IMR-90 (cell line): ENCODE data around the gene TTC7B. TPM values are rescaled to one million over a fixed set of nuclear protein-coding genes. Genes with fewer than 3 reads are reported as not detected.

Source experiments
- ATAC-seq: fragments of 200-7000 bp; cut with Tn5 transposase; 2 replicates; pipeline ENCODE4 v1.9.1; 2020; ENCODE audit warnings: low read depth, mild to moderate bottlenecking, moderate library complexity
- BruUV-seq: library from RNA; stranded (reverse); fragments of 400-500 nt; replicated peaks from 2 replicates; lab custom pipeline; 2021; lab: Mats Ljungman, UMichigan
- CTCF ChIA-PET: fragments of 300-600 bp; formaldehyde crosslinking; extraction: SDS; loops from one replicate; lab custom pipeline; 2021; ENCODE audit warnings: antibody characterized with exemption; lab: Yijun Ruan, JAX
- POLR2A ChIA-PET: fragments of 300-600 bp; sonication (Branson Sonifier 250); formaldehyde crosslinking; loops from one replicate; lab custom pipeline; 2022; ENCODE audit warnings: antibody characterized with exemption; ENCODE audit not compliant: unreplicated experiment; lab: Charles Lee
- DNase-seq: peaks from one replicate; pipeline ENCODE4 v3.0.0; 2013
- H2AFZ ChIP-seq: replicated peaks from 2 replicates; pipeline ENCODE3; 2013; ENCODE audit warnings: low read length, mild to moderate bottlenecking; ENCODE audit not compliant: poor library complexity
- H2AK5ac ChIP-seq: 2 replicates; pipeline ENCODE4 v1.6.1; 2013; ENCODE audit warnings: low read depth, low read length, inconsistent platforms
- H2AK9ac ChIP-seq: replicated peaks from 2 replicates; pipeline ENCODE3; 2013; ENCODE audit warnings: mild to moderate bottlenecking, low read depth, low read length, moderate library complexity; ENCODE audit not compliant: poor library complexity
- H2BK120ac ChIP-seq: 2 replicates; pipeline ENCODE4 v1.6.1; 2013; ENCODE audit warnings: low read depth, low read length, inconsistent platforms
- H2BK15ac ChIP-seq: 3 replicates; pipeline ENCODE4 v1.6.1; 2013; ENCODE audit warnings: low read depth, low read length, inconsistent platforms
- H2BK20ac ChIP-seq: 2 replicates; pipeline ENCODE4 v1.6.1; 2013; ENCODE audit warnings: low read depth, mild to moderate bottlenecking, inconsistent platforms, low read length, moderate library complexity
- H2BK5ac ChIP-seq: 2 replicates; pipeline ENCODE4 v1.6.1; 2013; ENCODE audit warnings: mild to moderate bottlenecking, low read depth, low read length, inconsistent platforms; ENCODE audit not compliant: poor library complexity, severe bottlenecking
- H3K14ac ChIP-seq: replicated peaks from 2 replicates; pipeline ENCODE4 v1.6.1; 2013; ENCODE audit warnings: low read depth, low read length, inconsistent platforms
- H3K18ac ChIP-seq: 2 replicates; pipeline ENCODE4 v1.6.1; 2013; ENCODE audit warnings: low read depth, low read length, control low read depth
- H3K23ac ChIP-seq: 2 replicates; pipeline ENCODE4 v1.6.1; 2013; ENCODE audit warnings: low read depth, low read length, inconsistent platforms
- H3K27ac ChIP-seq: 2 replicates; pipeline ENCODE4 v1.5.1; 2013; ENCODE audit warnings: mild to moderate bottlenecking, control low read depth, low read length; ENCODE audit not compliant: insufficient read depth
- H3K27me3 ChIP-seq: 2 replicates; pipeline ENCODE4 v1.6.1; 2013; ENCODE audit warnings: low read length; ENCODE audit not compliant: control insufficient read depth, insufficient read depth
- H3K36me3 ChIP-seq: 2 replicates; pipeline ENCODE4 v1.6.1; 2013; ENCODE audit warnings: low read length, mixed read lengths; ENCODE audit not compliant: control insufficient read depth, insufficient read depth
- H3K4ac ChIP-seq: 2 replicates; pipeline ENCODE4 v1.6.1; 2013; ENCODE audit warnings: low read depth, low read length, inconsistent platforms
- H3K4me1 ChIP-seq: 2 replicates; pipeline ENCODE4 v1.6.1; 2013; ENCODE audit warnings: low read length, mixed read lengths; ENCODE audit not compliant: control insufficient read depth, insufficient read depth
- H3K4me2 ChIP-seq: 2 replicates; pipeline ENCODE4 v1.6.1; 2013; ENCODE audit warnings: low read depth, mild to moderate bottlenecking, control low read depth, low read length, moderate library complexity
- H3K4me3 ChIP-seq: 2 replicates; pipeline ENCODE4 v1.5.1; 2013; ENCODE audit warnings: low read depth, mild to moderate bottlenecking, control low read depth, low read length, moderate library complexity; ENCODE audit not compliant: insufficient read depth
- H3K56ac ChIP-seq: 2 replicates; pipeline ENCODE4 v1.6.1; 2013; ENCODE audit warnings: low read length, inconsistent platforms; ENCODE audit not compliant: insufficient read depth; ENCODE audit errors: extremely low read depth
- H3K79me1 ChIP-seq, 2 experiments: 2 replicates each; pipeline ENCODE4 v1.6.1; 2013; ENCODE audit warnings: low read length in 2 of 2, inconsistent platforms in 1 of 2, low read depth in 1 of 2
- H3K9ac ChIP-seq: 2 replicates; pipeline ENCODE4 v1.6.1; 2013; ENCODE audit warnings: low read depth, low read length, control low read depth
- H3K9me1 ChIP-seq: 2 replicates; pipeline ENCODE4 v1.6.1; 2013; ENCODE audit warnings: low read length, inconsistent platforms; ENCODE audit not compliant: insufficient read depth
- H3K9me3 ChIP-seq: 2 replicates; pipeline ENCODE4 v1.6.1; 2013; ENCODE audit warnings: low read length; ENCODE audit not compliant: control insufficient read depth, insufficient read depth
- H4K20me1 ChIP-seq: 2 replicates; pipeline ENCODE4 v1.6.1; 2013; ENCODE audit warnings: low read length, inconsistent platforms; ENCODE audit not compliant: insufficient read depth
- H4K5ac ChIP-seq: 2 replicates; pipeline ENCODE4 v1.6.1; 2013; ENCODE audit warnings: mild to moderate bottlenecking, low read depth, low read length, control low read depth
- H4K8ac ChIP-seq, 2 experiments: 2 replicates each; pipeline ENCODE4 v1.6.1; 2013; ENCODE audit warnings: low read depth in 2 of 2, low read length in 2 of 2, control low read depth in 1 of 2, inconsistent platforms in 1 of 2
- H4K91ac ChIP-seq: 2 replicates; pipeline ENCODE4 v1.6.1; 2013; ENCODE audit warnings: low read depth, low read length, inconsistent platforms; ENCODE audit not compliant: insufficient read depth
- CHD1 ChIP-seq: IDR thresholded peaks from 2 replicates; pipeline ENCODE4 v1.6.1; 2012; ENCODE audit warnings: low read depth, low read length, improper control_type of control experiment
- FOS ChIP-seq: fragments of 150-350 bp; IDR thresholded peaks from 2 replicates; pipeline ENCODE4 v1.6.1; 2016; ENCODE audit warnings: low read depth, low read length
- MAFK ChIP-seq: IDR thresholded peaks from 2 replicates; pipeline ENCODE4 v1.6.1; 2012; ENCODE audit warnings: low read depth, low read length, improper control_type of control experiment
- MXI1 ChIP-seq: IDR thresholded peaks from 2 replicates; pipeline ENCODE4 v1.6.1; 2012; ENCODE audit warnings: low read depth, mild to moderate bottlenecking, low read length, moderate library complexity, borderline replicate concordance
- NFE2L2 ChIP-seq: fragments of 150-350 bp; IDR thresholded peaks from 2 replicates; pipeline ENCODE4 v1.6.1; 2016; ENCODE audit warnings: low read depth, mild to moderate bottlenecking, low read length
- POLR2A ChIP-seq: IDR thresholded peaks from 2 replicates; pipeline ENCODE4 v1.6.1; 2012; ENCODE audit warnings: mild to moderate bottlenecking, low read depth, low read length
- RAD21 ChIP-seq: IDR thresholded peaks from 2 replicates; pipeline ENCODE4 v1.6.1; 2012; ENCODE audit warnings: low read length, improper control_type of control experiment
- SMC3 ChIP-seq: fragments of 150-350 bp; IDR thresholded peaks from 2 replicates; pipeline ENCODE4 v1.6.1; 2016; ENCODE audit warnings: low read depth, mild to moderate bottlenecking, antibody characterized with exemption, low read length, moderate library complexity
- WGBS, 2 experiments: methylation state at CpG; one replicate each; pipeline versions ENCODE4 v1.1.5 to v1.1.7; 2013; ENCODE audit warnings: missing lambda C conversion rate in 2 of 2; ENCODE audit not compliant: insufficient read length in 1 of 2; ENCODE audit errors: extremely low coverage in 2 of 2; 5-methylcytosine and 5-hydroxymethylcytosine counted together
- dilution Hi-C: fragments of 300-500 bp; cut with HindIII; formaldehyde crosslinking; loops from one replicate; pipeline ENCODE4 v1.14.3; 2018; ENCODE audit warnings: low sequenced_read_pairs; ENCODE audit not compliant: unreplicated experiment
- in situ Hi-C: fragments of 300-500 bp; cut with MboI; formaldehyde crosslinking; loops from 3 replicates; pipeline ENCODE4 v1.14.3; 2019; ENCODE audit warnings: low sequenced_read_pairs, inconsistent platforms, mixed read lengths
- intact Hi-C: fragments of 100-400 bp; cut with micrococcal nuclease; formaldehyde crosslinking; loops from 2 replicates; pipeline ENCODE4 v1.10.0; 2022
- polyA plus RNA-seq, 3 experiments: library from polyadenylated mRNA; depleted of rRNA; stranded (reverse); fragments of >200 nt; gene quantifications; 2 replicates each; pipeline ENCODE4 v1.2.3, GENCODE V29; 2012; ENCODE audit warnings: low replicate concordance in 1 of 3
- total RNA-seq: library from RNA; depleted of rRNA; stranded (reverse); fragments of >200 nt; gene quantifications from 2 replicates; pipeline ENCODE4 v1.2.3, GENCODE V29; 2012
- TF ChIP-seq, protein P1 (sequence below): fragments of 150-350 bp; IDR thresholded peaks from 2 replicates; pipeline ENCODE4 v1.6.1; 2017; ENCODE audit warnings: mild to moderate bottlenecking, antibody characterized with exemption, low read length, low read depth

Gene TTC7B
- total and polyA plus RNA-seq, 2 of the 4 experiments (the other 2 are of a cell fraction): 18.1 to 35.3 TPM

DNA sequence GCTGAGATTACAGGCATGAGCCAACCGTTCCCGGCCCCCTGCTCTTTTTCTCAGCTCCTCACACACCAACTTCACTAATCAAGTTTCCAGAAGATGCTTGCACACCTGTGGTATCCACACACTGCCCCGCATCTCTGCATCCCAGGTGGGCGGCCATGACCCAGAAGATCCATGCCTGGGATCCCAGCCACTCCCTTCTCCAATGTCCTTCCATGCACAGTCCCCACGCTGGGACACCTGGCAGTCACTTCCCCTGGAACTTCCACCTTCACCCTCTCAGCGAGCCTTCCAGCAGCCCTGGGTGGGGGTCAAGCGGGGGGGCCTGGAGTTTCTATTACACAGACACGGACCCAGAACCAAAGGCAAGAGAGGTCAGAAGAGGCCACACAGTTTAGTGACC lies 311.6 kb downstream of the TTC7B start:
- no peaks in the 10 kb centered on the region for H3K79me1 ChIP-seq
- H2AFZ ChIP-seq: no peak overlapping the region
- no peak overlapping the region for H4K5ac ChIP-seq
- no peak overlapping the region for H4K91ac ChIP-seq
- no peak overlapping the region for H2BK120ac ChIP-seq
- H3K4me2 ChIP-seq: no peak overlapping the region
- no peak overlapping the region for H3K4ac ChIP-seq
- H4K8ac ChIP-seq: no peak overlapping the region
- no peak overlapping the region for H2BK20ac ChIP-seq
- no peaks in the 10 kb centered on the region for H4K20me1 ChIP-seq
- H3K27me3 ChIP-seq: peaks cover 12% of the 10 kb centered on the region
- no peak overlapping the region for H2BK15ac ChIP-seq
- no peaks in the 10 kb centered on the region for H3K9me1 ChIP-seq
- CTCF ChIA-PET: no interaction called here
- TF ChIP-seq FOS: no peak
- no peak for TF ChIP-seq MXI1
- no peak for TF ChIP-seq RAD21
- TF ChIP-seq CHD1: no peak
- TF ChIP-seq NFE2L2: no peak
- TF ChIP-seq SMC3: no peak
- TF ChIP-seq MAFK: no peak
- TF ChIP-seq POLR2A: no peak
- TF ChIP-seq, protein P1, sequence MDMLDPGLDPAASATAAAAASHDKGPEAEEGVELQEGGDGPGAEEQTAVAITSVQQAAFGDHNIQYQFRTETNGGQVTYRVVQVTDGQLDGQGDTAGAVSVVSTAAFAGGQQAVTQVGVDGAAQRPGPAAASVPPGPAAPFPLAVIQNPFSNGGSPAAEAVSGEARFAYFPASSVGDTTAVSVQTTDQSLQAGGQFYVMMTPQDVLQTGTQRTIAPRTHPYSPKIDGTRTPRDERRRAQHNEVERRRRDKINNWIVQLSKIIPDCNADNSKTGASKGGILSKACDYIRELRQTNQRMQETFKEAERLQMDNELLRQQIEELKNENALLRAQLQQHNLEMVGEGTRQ: no peak
- no peak overlapping the region for H3K4me3 ChIP-seq
- ATAC-seq (no peak), DNase-seq (no peak)
- dilution Hi-C loops: no loop called here
- H3K18ac ChIP-seq: no peak overlapping the region
- 92% methylated on average over 2 of the region's 8 CpGs; no CpG with 5 or more reads in 1 of the 2 experiments for WGBS, 2 experiments
- no peak overlapping the region for H2AK9ac ChIP-seq
- H3K4me1 ChIP-seq: no peaks in the 10 kb centered on the region
- no peak overlapping the region for H3K14ac ChIP-seq
- H2BK5ac ChIP-seq: no peak overlapping the region
- in situ Hi-C loops: no loop called here
- BruUV-seq: no TSS peak
- H3K36me3 ChIP-seq: no peaks in the 10 kb centered on the region
- POLR2A ChIA-PET: no interaction called here
- H3K27ac ChIP-seq: no peak overlapping the region
- no peak overlapping the region for H2AK5ac ChIP-seq
- no peak overlapping the region for H3K23ac ChIP-seq
- intact Hi-C loops: no loop called here
- no peak overlapping the region for H3K56ac ChIP-seq
- H3K9me3 ChIP-seq: no peaks in the 10 kb centered on the region
- H3K9ac ChIP-seq: no peak overlapping the region
